Smooth muscle cell (in vitro differentiated cells): ENCODE data around the gene TRAM2. TPM values are rescaled to one million over a fixed set of nuclear protein-coding genes. Genes with fewer than 3 reads are reported as not detected.

Experiments used
- DNase-seq: peaks from one replicate; lab custom pipeline; 2025; ENCODE audit not compliant: unreplicated experiment; lab: John Stamatoyannopoulos, UW
- H2AFZ ChIP-seq: fragments of 200-600 bp; sonication (generic); 2 replicates; pipeline ENCODE4 v1.6.0; 2016; ENCODE audit warnings: antibody characterized with exemption, low read depth, mild to moderate bottlenecking
- H3F3A ChIP-seq: fragments of 200-600 bp; sonication (generic); 2 replicates; pipeline ENCODE4 v1.6.0; 2017; ENCODE audit warnings: antibody characterized with exemption, low read depth
- H3K27ac ChIP-seq: fragments of 200-600 bp; sonication (generic); 2 replicates; pipeline ENCODE4 v1.5.1; 2016; ENCODE audit warnings: low read depth, mild to moderate bottlenecking
- H3K27me3 ChIP-seq: fragments of 200-600 bp; sonication (generic); 2 replicates; pipeline ENCODE4 v1.6.1; 2016; ENCODE audit warnings: low read depth, mild to moderate bottlenecking
- H3K36me3 ChIP-seq: fragments of 200-600 bp; sonication (generic); 2 replicates; pipeline ENCODE4 v1.5.1; 2016; ENCODE audit warnings: low read depth
- H3K4me1 ChIP-seq: fragments of 200-600 bp; sonication (generic); 2 replicates; pipeline ENCODE4 v1.5.1; 2016; ENCODE audit warnings: low read depth
- H3K4me2 ChIP-seq: fragments of 200-600 bp; sonication (generic); 2 replicates; pipeline ENCODE4 v1.6.0; 2016; ENCODE audit warnings: mild to moderate bottlenecking
- H3K4me3 ChIP-seq: fragments of 200-600 bp; sonication (generic); 2 replicates; pipeline ENCODE4 v1.5.1; 2016; ENCODE audit warnings: mild to moderate bottlenecking
- H3K79me2 ChIP-seq: fragments of 200-600 bp; sonication (generic); 2 replicates; pipeline ENCODE4 v1.6.0; 2016; ENCODE audit warnings: low read depth, mild to moderate bottlenecking
- H3K9ac ChIP-seq: fragments of 200-600 bp; sonication (generic); 2 replicates; pipeline ENCODE4 v1.6.0; 2016; ENCODE audit warnings: low read depth
- H3K9me3 ChIP-seq: fragments of 200-600 bp; sonication (generic); replicated peaks from 2 replicates; pipeline ENCODE4 v1.5.1; 2016; ENCODE audit warnings: low read depth
- H4K20me1 ChIP-seq: fragments of 200-600 bp; sonication (generic); 2 replicates; pipeline ENCODE4 v1.6.0; 2016; ENCODE audit warnings: low read depth
- CTCF ChIP-seq: fragments of 200-600 bp; sonication (generic); IDR thresholded peaks from 2 replicates; pipeline ENCODE4 v1.5.1; 2017; ENCODE audit warnings: borderline replicate concordance, mild to moderate bottlenecking, antibody characterized with exemption; ENCODE audit not compliant: insufficient read depth, poor library complexity, severe bottlenecking
- WGBS: methylation state at CpG from one replicate; pipeline ENCODE4 v1.1.7; 2016; ENCODE audit warnings: low lambda C conversion rate; 5-methylcytosine and 5-hydroxymethylcytosine counted together
- polyA plus RNA-seq: library from polyadenylated mRNA; unstranded; fragments of >200 nt; fragmentation: Nextera tagmentation; extraction: Ambion mirVana; gene quantifications from 2 replicates; pipeline ENCODE4 v1.2.1, GENCODE V29; 2016
- total RNA-seq: library from RNA; depleted of rRNA; stranded (reverse); fragments of >200 nt; gene quantifications from 2 replicates; pipeline ENCODE4 v1.2.3, GENCODE V29; 2014

Gene TRAM2
- total and polyA plus RNA-seq, 2 experiments from 2014 or later = 18.2 to 35.6 TPM

GRCh38 chr6:52533491-52533890, 43.4 kb downstream of the TRAM2 start:
- H3K79me2 ChIP-seq = peaks cover 27% of the 10 kb centered on the region
- no peaks in the 10 kb centered on the region for H3K27me3 ChIP-seq
- no peaks in the 10 kb centered on the region for H4K20me1 ChIP-seq
- H3K4me1 ChIP-seq = peaks cover 5% of the 10 kb centered on the region
- no peak overlapping the region for H3K9ac ChIP-seq
- no peak overlapping the region for H3K4me2 ChIP-seq
- H2AFZ ChIP-seq = no peak overlapping the region
- H3K4me3 ChIP-seq = no peak overlapping the region
- no peaks in the 10 kb centered on the region for H3K36me3 ChIP-seq
- no peaks in the 10 kb centered on the region for H3F3A ChIP-seq
- no peak for TF ChIP-seq CTCF
- no peak for DNase-seq
- no peak overlapping the region for H3K27ac ChIP-seq
- H3K9me3 ChIP-seq = no peaks in the 10 kb centered on the region
- 98% methylated on average over 2 of the region's 2 CpGs for whole genome bisulfite sequencing

GRCh38 chr6:52532457-52532856, 44.4 kb downstream of the TRAM2 start:
- no peaks in the 10 kb centered on the region for H3K9me3 ChIP-seq
- H3K9ac ChIP-seq = no peak overlapping the region
- TF ChIP-seq CTCF = no peak
- 75% methylated on average over 2 of the region's 2 CpGs for WGBS
- no peaks in the 10 kb centered on the region for H3K27me3 ChIP-seq
- H3K79me2 ChIP-seq = peaks cover 19% of the 10 kb centered on the region
- H3K4me2 ChIP-seq = peak overlapping the region; percentile 65
- no peaks in the 10 kb centered on the region for H3K36me3 ChIP-seq
- H3K27ac ChIP-seq = peak overlapping the region; percentile 53
- H4K20me1 ChIP-seq = no peaks in the 10 kb centered on the region
- H3K4me1 ChIP-seq = peaks cover 5% of the 10 kb centered on the region
- no peak for DNase-seq
- H3K4me3 ChIP-seq = no peak overlapping the region
- no peak overlapping the region for H2AFZ ChIP-seq
- H3F3A ChIP-seq = no peaks in the 10 kb centered on the region

GRCh38 chr6:52531834-52532233, 45.0 kb downstream of the TRAM2 start:
- H3K27me3 ChIP-seq = no peaks in the 10 kb centered on the region
- DNase-seq = no peak
- peak overlapping the region; percentile 53 for H3K27ac ChIP-seq
- no peak for TF ChIP-seq CTCF
- no peak overlapping the region for H2AFZ ChIP-seq
- no peak overlapping the region for H3K4me3 ChIP-seq
- H4K20me1 ChIP-seq = no peaks in the 10 kb centered on the region
- peaks cover 5% of the 10 kb centered on the region for H3K4me1 ChIP-seq
- WGBS = 100% methylated on average over 1 of the region's 1 CpG
- H3K9me3 ChIP-seq = no peaks in the 10 kb centered on the region
- H3K36me3 ChIP-seq = no peaks in the 10 kb centered on the region
- H3F3A ChIP-seq = no peaks in the 10 kb centered on the region
- H3K79me2 ChIP-seq = peaks cover 14% of the 10 kb centered on the region
- peak overlapping the region; percentile 65 for H3K4me2 ChIP-seq
- H3K9ac ChIP-seq = no peak overlapping the region

GRCh38 chr6:52531396-52531795, 45.5 kb downstream of the TRAM2 start:
- peaks cover 10% of the 10 kb centered on the region for H3K79me2 ChIP-seq
- H3K9ac ChIP-seq = no peak overlapping the region
- H3K4me1 ChIP-seq = peaks cover 3% of the 10 kb centered on the region
- no peaks in the 10 kb centered on the region for H3K27me3 ChIP-seq
- no peak overlapping the region for H2AFZ ChIP-seq
- H4K20me1 ChIP-seq = no peaks in the 10 kb centered on the region
- no peak overlapping the region for H3K4me3 ChIP-seq
- no peaks in the 10 kb centered on the region for H3F3A ChIP-seq
- 98% methylated on average over 4 of the region's 4 CpGs for WGBS
- no peaks in the 10 kb centered on the region for H3K36me3 ChIP-seq
- TF ChIP-seq CTCF = no peak
- no peak overlapping the region for H3K4me2 ChIP-seq
- no peak for DNase-seq
- H3K27ac ChIP-seq = peak overlapping the region; percentile 53
- no peaks in the 10 kb centered on the region for H3K9me3 ChIP-seq
